Measurements from ENCODE around the gene EMP3. TPM values are rescaled to one million over a fixed set of nuclear protein-coding genes. Genes with fewer than 3 reads are reported as not detected.
"Not testable (repeated sequence)": the region's sequence is repeated elsewhere in the genome, so short reads cannot be mapped to it uniquely, and the experiment has no call there.

EMP3 gene
- total RNA-seq, 4 donors from 2014 or later = 36.3 to 74.2 (median 56.5) TPM

DNA sequence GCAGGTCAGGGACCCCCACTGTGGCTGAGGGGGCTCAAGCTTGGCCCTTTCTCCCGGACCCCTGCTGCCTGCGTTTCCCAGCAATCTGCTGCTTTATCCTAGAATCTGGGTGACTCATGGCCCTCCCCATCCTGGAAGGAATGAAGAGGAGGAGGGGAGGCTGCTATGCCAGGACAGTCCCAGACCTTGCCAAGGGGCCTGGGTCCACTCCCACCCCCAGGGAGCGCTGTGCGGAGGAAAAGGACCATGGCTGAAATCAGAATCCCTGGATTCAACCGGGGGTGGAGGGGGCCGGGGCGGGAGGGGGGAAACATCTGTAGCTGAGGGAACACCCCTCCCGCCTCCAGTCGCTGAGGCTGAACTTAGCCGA lies 35.0 kb upstream of the EMP3 start:
- TF ChIP-seq EP300 (IDR thresholded peaks at IDR 0.05) (no peak), POLR2A (IDR thresholded peaks at IDR 0.05) (no peak), POLR2AphosphoS5 (IDR thresholded peaks at IDR 0.05) (no peak)
- TF ChIP-seq, protein P1, sequence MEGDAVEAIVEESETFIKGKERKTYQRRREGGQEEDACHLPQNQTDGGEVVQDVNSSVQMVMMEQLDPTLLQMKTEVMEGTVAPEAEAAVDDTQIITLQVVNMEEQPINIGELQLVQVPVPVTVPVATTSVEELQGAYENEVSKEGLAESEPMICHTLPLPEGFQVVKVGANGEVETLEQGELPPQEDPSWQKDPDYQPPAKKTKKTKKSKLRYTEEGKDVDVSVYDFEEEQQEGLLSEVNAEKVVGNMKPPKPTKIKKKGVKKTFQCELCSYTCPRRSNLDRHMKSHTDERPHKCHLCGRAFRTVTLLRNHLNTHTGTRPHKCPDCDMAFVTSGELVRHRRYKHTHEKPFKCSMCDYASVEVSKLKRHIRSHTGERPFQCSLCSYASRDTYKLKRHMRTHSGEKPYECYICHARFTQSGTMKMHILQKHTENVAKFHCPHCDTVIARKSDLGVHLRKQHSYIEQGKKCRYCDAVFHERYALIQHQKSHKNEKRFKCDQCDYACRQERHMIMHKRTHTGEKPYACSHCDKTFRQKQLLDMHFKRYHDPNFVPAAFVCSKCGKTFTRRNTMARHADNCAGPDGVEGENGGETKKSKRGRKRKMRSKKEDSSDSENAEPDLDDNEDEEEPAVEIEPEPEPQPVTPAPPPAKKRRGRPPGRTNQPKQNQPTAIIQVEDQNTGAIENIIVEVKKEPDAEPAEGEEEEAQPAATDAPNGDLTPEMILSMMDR (IDR thresholded peaks at IDR 0.05) = no peak
- peak; percentile 10 for ATAC-seq
- Histone ChIP-seq H3K27ac (no peak overlapping the region), H3K4me1 (peaks cover 0 to 16% (median 4%) of the 10 kb centered on the region in 3 donors), H3K36me3 (no peaks in the 10 kb centered on the region), H3K9me3 (peaks cover 0 to 12% (median 0%) of the 10 kb centered on the region in 3 donors), H3K4me3 (peak overlapping the region in 1 of 2 donors; percentile 47), H3K27me3 (peaks cover 30% of the 10 kb centered on the region)
- 0 to 33% methylated on average over 1 to 3 of the region's 10 CpGs for WGBS, 2 donors (ENCODE audit: low coverage in 1 of 2)

DNA sequence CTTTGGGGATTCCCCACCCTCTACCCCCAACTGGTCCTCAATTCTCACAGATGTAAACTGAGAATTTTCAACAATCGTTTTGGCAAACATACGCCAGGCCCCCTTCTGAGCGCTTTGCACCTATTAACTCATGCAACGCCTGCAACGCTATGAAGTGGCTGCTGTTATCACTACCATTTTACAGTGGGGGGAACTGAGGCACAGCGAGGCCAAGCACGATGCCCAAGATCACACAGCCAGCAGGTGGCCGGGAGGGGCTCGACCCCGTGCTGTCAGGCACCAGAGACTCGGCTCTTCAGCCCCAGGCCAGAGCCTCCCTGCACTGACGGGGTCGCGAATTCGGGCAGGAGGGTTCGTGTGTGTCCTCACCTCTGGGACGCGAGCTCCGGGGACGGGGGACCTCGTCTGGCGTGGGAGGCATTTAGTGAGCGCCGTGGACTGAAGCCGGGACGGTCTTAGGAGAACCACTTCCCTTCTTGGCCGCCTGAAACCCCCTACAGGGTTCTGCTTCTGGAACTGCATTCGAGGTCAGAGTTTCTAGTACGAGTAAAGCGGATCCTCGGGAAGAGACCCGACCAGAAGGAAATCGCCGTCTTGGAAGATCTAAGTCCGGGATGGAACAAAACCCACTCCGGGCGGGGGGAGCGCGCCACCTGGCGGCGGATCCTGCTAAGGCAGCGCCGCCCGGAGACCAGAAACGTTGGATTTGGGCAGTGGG lies 34.4 kb upstream of the EMP3 start:
- Histone ChIP-seq H3K27ac (peak overlapping the region in 1 of 4 donors; percentile 61), H3K4me1 (peaks cover 0 to 16% (median 4%) of the 10 kb centered on the region in 3 donors), H3K36me3 (no peaks in the 10 kb centered on the region), H3K4me3 (peak overlapping the region; percentile 5 to 47), H3K9me3 (peaks cover 0 to 12% (median 0%) of the 10 kb centered on the region in 3 donors), H3K27me3 (peaks cover 35% of the 10 kb centered on the region)
- peak; percentile 92 for ATAC-seq
- 0 to 5% methylated on average over 4 of the region's 45 CpGs for WGBS, 2 donors (ENCODE audit: low coverage in 1 of 2)
- TF ChIP-seq, protein P1 (IDR thresholded peaks at IDR 0.05) = peak in 3 of 4 experiments; percentile 93 to 97 (median 94)
- TF ChIP-seq POLR2A (IDR thresholded peaks at IDR 0.05) (no peak), EP300 (IDR thresholded peaks at IDR 0.05) (no peak), POLR2AphosphoS5 (IDR thresholded peaks at IDR 0.05) (peak; percentile 14)

DNA sequence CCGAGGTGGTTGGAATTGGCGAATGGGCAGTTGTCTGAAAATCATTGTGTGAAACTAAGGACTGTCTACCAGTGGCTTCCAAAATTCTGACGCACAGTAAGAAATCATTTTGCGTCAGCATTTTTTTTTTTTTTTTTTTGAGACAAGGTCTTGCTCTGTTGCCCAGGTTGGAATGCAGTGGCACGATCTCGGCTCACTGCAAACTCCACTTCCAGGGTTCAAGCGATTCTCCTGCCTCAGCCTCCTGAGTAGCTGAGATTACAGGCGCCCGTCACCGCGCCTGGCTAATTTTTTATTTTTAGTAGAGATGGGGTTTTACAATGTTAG lies 33.9 kb upstream of the EMP3 start:
- not testable (repeated sequence) for H3K9me3 ChIP-seq, H3K36me3 ChIP-seq, ATAC-seq, H3K27ac ChIP-seq
- 24 to 28% methylated on average over 9 to 10 of the region's 11 CpGs for WGBS, 2 donors (ENCODE audit: low coverage in 1 of 2)
- Histone ChIP-seq H3K4me1 (peaks cover 0 to 16% (median 4%) of the 10 kb centered on the region in 3 donors), H3K27me3 (peaks cover 35% of the 10 kb centered on the region), H3K4me3 (peak overlapping the region in 1 of 2 donors; percentile 47)

DNA sequence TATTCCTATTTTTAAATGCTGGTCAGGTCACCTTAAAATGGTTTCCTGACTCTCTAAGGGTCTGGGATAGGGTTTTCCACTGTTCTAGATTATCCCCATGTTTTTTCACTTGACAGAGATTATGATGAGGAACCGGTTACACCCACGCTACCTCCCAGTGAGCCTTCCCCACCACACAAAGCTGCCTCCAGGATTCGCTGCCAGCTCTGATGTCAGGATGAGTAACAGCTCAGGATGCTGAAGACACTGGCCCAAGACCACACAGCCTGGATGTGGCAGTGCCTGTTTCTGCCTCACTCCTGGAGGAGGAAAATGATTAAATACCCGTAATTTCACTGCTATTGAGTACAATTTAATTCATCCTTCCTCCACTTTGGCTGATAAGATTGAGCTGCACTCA lies 32.6 kb upstream of the EMP3 start:
- TF ChIP-seq, protein P1 (IDR thresholded peaks at IDR 0.05) = no peak
- TF ChIP-seq POLR2A (IDR thresholded peaks at IDR 0.05) (no peak), POLR2AphosphoS5 (IDR thresholded peaks at IDR 0.05) (no peak), EP300 (IDR thresholded peaks at IDR 0.05) (no peak)
- no peak overlapping the region for H3K4me3 ChIP-seq
- no peaks in the 10 kb centered on the region for H3K36me3 ChIP-seq
- peaks cover 0 to 16% (median 4%) of the 10 kb centered on the region in 3 donors for H3K4me1 ChIP-seq
- no peak for ATAC-seq
- no peak overlapping the region for H3K27ac ChIP-seq
- peaks cover 35% of the 10 kb centered on the region for H3K27me3 ChIP-seq
- no peaks in the 10 kb centered on the region for H3K9me3 ChIP-seq
- 57 to 72% methylated on average over 1 to 3 of the region's 4 CpGs for WGBS, 2 donors (ENCODE audit: low coverage in 1 of 2)

DNA sequence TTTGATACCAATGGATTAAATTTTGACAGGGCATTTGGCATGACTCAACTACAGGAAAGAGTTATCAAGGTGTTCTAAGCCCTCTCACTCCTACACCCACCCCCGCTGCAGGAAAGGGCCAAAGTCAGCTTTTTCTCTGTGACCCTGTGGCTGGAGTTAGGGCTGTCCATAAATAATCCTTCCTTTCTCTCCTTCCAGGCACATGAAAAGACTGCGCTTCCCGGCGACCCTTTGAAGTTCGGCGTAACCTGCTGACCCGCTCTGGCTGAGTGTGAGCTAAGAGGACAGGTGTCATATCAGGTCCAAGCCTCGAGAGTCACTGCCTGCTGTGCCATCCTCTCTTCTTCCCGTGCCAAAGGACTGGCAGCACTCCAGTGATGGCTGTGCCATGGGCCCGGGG lies 29.9 kb upstream of the EMP3 start:
- 75% methylated on average over 1 of the region's 10 CpGs; no CpG with 5 or more reads in 1 of the 2 donors for WGBS, 2 donors (ENCODE audit: low coverage in 1 of 2)
- Histone ChIP-seq H3K9me3 (no peaks in the 10 kb centered on the region), H3K4me1 (peaks cover 0 to 13% (median 4%) of the 10 kb centered on the region in 3 donors), H3K27me3 (peaks cover 27% of the 10 kb centered on the region), H3K27ac (no peak overlapping the region), H3K4me3 (no peak overlapping the region), H3K36me3 (no peaks in the 10 kb centered on the region)
- no peak for ATAC-seq
- TF ChIP-seq POLR2A (IDR thresholded peaks at IDR 0.05) = no peak
- TF ChIP-seq, protein P1 (IDR thresholded peaks at IDR 0.05) = no peak

All from gastroesophageal sphincter (tissue), 4 donors.